ENCODE data around the gene GPATCH8.

DNA sequence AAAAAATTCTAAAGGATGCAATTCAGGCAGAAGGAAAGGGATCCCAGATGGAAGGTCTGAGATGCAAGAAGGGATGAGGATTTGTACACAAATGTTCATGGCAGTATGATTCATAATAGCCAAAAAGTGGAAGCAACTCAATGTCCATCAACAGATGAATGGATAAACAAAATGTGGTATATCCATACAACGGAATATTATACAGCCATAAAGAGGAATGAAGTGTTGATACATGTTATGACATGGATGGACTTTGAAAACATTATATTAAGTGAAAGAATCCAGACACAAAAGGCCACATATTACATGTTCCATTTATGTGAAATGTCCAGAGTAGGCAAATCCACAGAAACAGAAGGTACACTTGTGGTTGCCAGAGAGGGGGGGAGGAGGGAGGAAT is 23.9 kb upstream of the GPATCH8 start:
- TF ChIP-seq, protein P1, sequence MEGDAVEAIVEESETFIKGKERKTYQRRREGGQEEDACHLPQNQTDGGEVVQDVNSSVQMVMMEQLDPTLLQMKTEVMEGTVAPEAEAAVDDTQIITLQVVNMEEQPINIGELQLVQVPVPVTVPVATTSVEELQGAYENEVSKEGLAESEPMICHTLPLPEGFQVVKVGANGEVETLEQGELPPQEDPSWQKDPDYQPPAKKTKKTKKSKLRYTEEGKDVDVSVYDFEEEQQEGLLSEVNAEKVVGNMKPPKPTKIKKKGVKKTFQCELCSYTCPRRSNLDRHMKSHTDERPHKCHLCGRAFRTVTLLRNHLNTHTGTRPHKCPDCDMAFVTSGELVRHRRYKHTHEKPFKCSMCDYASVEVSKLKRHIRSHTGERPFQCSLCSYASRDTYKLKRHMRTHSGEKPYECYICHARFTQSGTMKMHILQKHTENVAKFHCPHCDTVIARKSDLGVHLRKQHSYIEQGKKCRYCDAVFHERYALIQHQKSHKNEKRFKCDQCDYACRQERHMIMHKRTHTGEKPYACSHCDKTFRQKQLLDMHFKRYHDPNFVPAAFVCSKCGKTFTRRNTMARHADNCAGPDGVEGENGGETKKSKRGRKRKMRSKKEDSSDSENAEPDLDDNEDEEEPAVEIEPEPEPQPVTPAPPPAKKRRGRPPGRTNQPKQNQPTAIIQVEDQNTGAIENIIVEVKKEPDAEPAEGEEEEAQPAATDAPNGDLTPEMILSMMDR (IDR thresholded peaks at IDR 0.05): no peak
- TF ChIP-seq SMC3 (IDR thresholded peaks at IDR 0.05; ENCODE audit: low read depth, low read length) (no peak), GATA2 (CRISPR knock-in tag; IDR thresholded peaks at IDR 0.05) (no peak), MXI1 (IDR thresholded peaks at IDR 0.05; ENCODE audit: low read depth, low read length) (no peak)
